ENCODE results near the gene SUN2. TPM values are rescaled to one million over a fixed set of nuclear protein-coding genes. Genes with fewer than 3 reads are reported as not detected.
A peak's percentile ranks its signal among the peaks of the same experiment; 100 is the strongest.

Gene SUN2
- total and polyA plus RNA-seq, 2 of the 13 experiments (the other 11 are each of a cell fraction or from before 2014, with no cell fraction given): 45.6 to 56.6 TPM

- intact Hi-C loops (cut with micrococcal nuclease; ENCODE audit: unreplicated experiment) (loop anchor here (10.0 kb wide), 2 partner anchors 83 to 243 kb away; partner anchors contain the start of gene NPTXR), in situ Hi-C loops (cut with HindIII; ENCODE audit: extremely low pct_ligation_motif_present, low pct_unique_long_range_greater_than_20kb) (no loop called here)
- no peak overlapping the region for H2AFZ ChIP-seq (ENCODE audit: low read length)
- peak; percentile 6 for ATAC-seq
- CTCF ChIA-PET (ENCODE audit: low intra/inter-chr PET ratio, low total read pairs): no interaction called here
- H3K9ac ChIP-seq (ENCODE audit: insufficient read depth, low read depth, low read length): no peak overlapping the region
- WGBS (ENCODE audit: low lambda C conversion rate): 41% methylated on average over 12 of the region's 20 CpGs
- BruUV-seq (replicated peaks): no TSS peak
- peaks cover 1 to 11% of the 10 kb centered on the region in 2 experiments; a peak in 4 of 5 replicates for H3K27me3 ChIP-seq (ENCODE audit: control insufficient read depth in 1 of 2, insufficient read depth in 2 of 2, low read length in 2 of 2)
- FAIRE-seq: peak; percentile 72
- H3K79me2 ChIP-seq (ENCODE audit: insufficient read depth, low read length): no peaks in the 10 kb centered on the region
- no peak overlapping the region for H3K4me2 ChIP-seq (ENCODE audit: low read depth, low read length)
- DNase-seq (ENCODE audit: low spot score): no peak
- H3K36me3 ChIP-seq (replicated peaks in 1 of 2; ENCODE audit: control insufficient read depth in 1 of 2, insufficient read depth in 2 of 2, low read length in 2 of 2): no peaks in the 10 kb centered on the region
- H4K20me1 ChIP-seq (ENCODE audit: insufficient read depth, low read length): no peaks in the 10 kb centered on the region
- POLR2A ChIA-PET: no interaction called here
- no peaks in the 10 kb centered on the region for H3K9me3 ChIP-seq (ENCODE audit: low read length)
- no peak overlapping the region for H3K27ac ChIP-seq (ENCODE audit: extremely low read length, insufficient read depth, low read length)
- no peak overlapping the region for H3K4me3 ChIP-seq (replicated peaks in 1 of 3; ENCODE audit: insufficient read depth in 1 of 3, low read depth in 2 of 3, low read length in 3 of 3)
- H3K4me1 ChIP-seq (ENCODE audit: insufficient read depth, low read length): peaks cover 86% of the 10 kb centered on the region
- TF ChIP-seq ZNF432 (CRISPR knock-in tag; IDR thresholded peaks at IDR 0.05; ENCODE audit: borderline replicate concordance) (no peak), ZFP37 (CRISPR knock-in tag; IDR thresholded peaks at IDR 0.05; ENCODE audit: borderline replicate concordance) (no peak), SPEN (CRISPR knock-in tag; IDR thresholded peaks at IDR 0.05; ENCODE audit: low read depth) (no peak), PHF5A (CRISPR knock-in tag; IDR thresholded peaks at IDR 0.05; ENCODE audit: low read depth, unreplicated experiment) (no peak), ZNF431 (CRISPR knock-in tag; IDR thresholded peaks at IDR 0.05; ENCODE audit: borderline replicate concordance, low read depth) (no peak), SATB2 (CRISPR knock-in tag; IDR thresholded peaks at IDR 0.05) (no peak), ZMYM3 (CRISPR knock-in tag; IDR thresholded peaks at IDR 0.05) (no peak), SIN3A (IDR thresholded peaks at IDR 0.05; ENCODE audit: borderline replicate concordance, low read depth, low read length) (no peak), ZNF446 (CRISPR knock-in tag; IDR thresholded peaks at IDR 0.05) (no peak), TIGD3 (CRISPR knock-in tag; IDR thresholded peaks at IDR 0.05; ENCODE audit: borderline replicate concordance) (no peak), IKZF5 (CRISPR knock-in tag; IDR thresholded peaks at IDR 0.05) (no peak), ZNF276 (CRISPR knock-in tag; IDR thresholded peaks at IDR 0.05; ENCODE audit: low read depth) (no peak), ZNF792 (CRISPR knock-in tag; IDR thresholded peaks at IDR 0.05) (no peak), TRAFD1 (CRISPR knock-in tag; IDR thresholded peaks at IDR 0.05; ENCODE audit: borderline replicate concordance) (no peak), ZNF280B (CRISPR knock-in tag; IDR thresholded peaks at IDR 0.05; ENCODE audit: borderline replicate concordance) (no peak)
Observed at GRCh38 chr22:38761202-38762162, 5.7 kb upstream of the SUN2 start.

All from HepG2 (cell line).